HCT116 (cell line): ENCODE results near the gene FRMD8.

Source experiments
- CEBPB ChIP-seq: IDR thresholded peaks from 2 replicates; pipeline ENCODE4 v1.6.1; 2012; ENCODE audit warnings: low read depth
- EZH2 ChIP-seq: fragments of 200-600 bp; sonication (generic); IDR thresholded peaks from 2 replicates; pipeline ENCODE4 v1.6.1; 2017; ENCODE audit warnings: antibody characterized with exemption, mixed run types
- EZH2phosphoT487 ChIP-seq: fragments of 200-600 bp; IDR thresholded peaks from 2 replicates; pipeline ENCODE4 v1.6.1; 2018; ENCODE audit warnings: antibody characterized with exemption, borderline replicate concordance
- POLR2A ChIP-seq: IDR thresholded peaks from 2 replicates; pipeline ENCODE4 v1.7.0; 2011; ENCODE audit warnings: borderline replicate concordance; ENCODE audit not compliant: insufficient read depth, insufficient read length; ENCODE audit errors: extremely low read depth
- POLR2AphosphoS5 ChIP-seq: IDR thresholded peaks from 2 replicates; pipeline ENCODE4 v1.6.1; 2011; ENCODE audit warnings: mild to moderate bottlenecking, low read depth, low read length, moderate library complexity
- RAD21 ChIP-seq: IDR thresholded peaks from 2 replicates; pipeline ENCODE4 v1.6.1; 2012; ENCODE audit warnings: low read depth, mild to moderate bottlenecking
- SIN3A ChIP-seq: IDR thresholded peaks from 2 replicates; pipeline ENCODE4 v1.6.1; 2012; ENCODE audit warnings: low read depth
- ZNF274 ChIP-seq: fragments of 200-500 bp; sonication (Bioruptor generic); IDR thresholded peaks from 2 replicates; pipeline ENCODE4 v1.6.1; 2014; ENCODE audit warnings: mild to moderate bottlenecking, low read depth, low read length, inconsistent platforms
- TF ChIP-seq, protein P1 (sequence below): IDR thresholded peaks from 2 replicates; pipeline ENCODE4 v1.6.1; 2012; ENCODE audit warnings: low read depth
- TF ChIP-seq, protein P2 (sequence below), 3 experiments: fragments of 200-600 bp in 1 of 3; sonication (generic) in 1 of 3; IDR thresholded peaks in 2 of 3; conservative IDR thresholded peaks in 1 of 3; 2 replicates each; pipeline ENCODE4 v1.5.1; 2012 to 2017; ENCODE audit warnings: low read depth in 2 of 3, low read length in 2 of 3, antibody characterized with exemption in 1 of 3, borderline replicate concordance in 1 of 3, control low read depth in 1 of 3, mild to moderate bottlenecking in 1 of 3, mixed read lengths in 1 of 3, mixed run types in 1 of 3, moderate library complexity in 1 of 3; ENCODE audit not compliant: insufficient read depth in 1 of 3
- TF ChIP-seq, protein P3 (sequence below): IDR thresholded peaks from 2 replicates; pipeline ENCODE4 v1.6.1; 2011; ENCODE audit warnings: mild to moderate bottlenecking, low read length, moderate library complexity; ENCODE audit not compliant: insufficient replicate concordance; ENCODE audit errors: extremely low read depth

DNA sequence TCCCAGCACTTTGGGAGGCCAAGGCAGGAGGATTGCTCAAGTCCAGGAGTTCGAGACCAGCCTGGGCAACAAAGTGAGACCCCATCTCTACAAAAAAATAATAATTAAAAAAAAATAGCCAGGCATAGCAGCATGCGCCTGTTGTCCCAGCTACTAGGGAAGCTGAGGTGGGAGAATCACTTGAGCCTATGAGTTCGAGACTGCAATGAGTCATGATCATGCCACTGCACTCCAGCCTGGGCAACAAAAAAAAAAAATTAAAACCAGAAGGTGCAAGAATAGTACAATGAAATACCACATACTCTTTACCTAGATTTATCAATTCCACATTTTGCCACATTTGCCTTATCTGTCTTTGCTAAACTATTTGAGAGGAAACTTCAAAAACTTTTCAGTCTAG, 44.6 kb upstream of the FRMD8 start:
- TF ChIP-seq, protein P1, sequence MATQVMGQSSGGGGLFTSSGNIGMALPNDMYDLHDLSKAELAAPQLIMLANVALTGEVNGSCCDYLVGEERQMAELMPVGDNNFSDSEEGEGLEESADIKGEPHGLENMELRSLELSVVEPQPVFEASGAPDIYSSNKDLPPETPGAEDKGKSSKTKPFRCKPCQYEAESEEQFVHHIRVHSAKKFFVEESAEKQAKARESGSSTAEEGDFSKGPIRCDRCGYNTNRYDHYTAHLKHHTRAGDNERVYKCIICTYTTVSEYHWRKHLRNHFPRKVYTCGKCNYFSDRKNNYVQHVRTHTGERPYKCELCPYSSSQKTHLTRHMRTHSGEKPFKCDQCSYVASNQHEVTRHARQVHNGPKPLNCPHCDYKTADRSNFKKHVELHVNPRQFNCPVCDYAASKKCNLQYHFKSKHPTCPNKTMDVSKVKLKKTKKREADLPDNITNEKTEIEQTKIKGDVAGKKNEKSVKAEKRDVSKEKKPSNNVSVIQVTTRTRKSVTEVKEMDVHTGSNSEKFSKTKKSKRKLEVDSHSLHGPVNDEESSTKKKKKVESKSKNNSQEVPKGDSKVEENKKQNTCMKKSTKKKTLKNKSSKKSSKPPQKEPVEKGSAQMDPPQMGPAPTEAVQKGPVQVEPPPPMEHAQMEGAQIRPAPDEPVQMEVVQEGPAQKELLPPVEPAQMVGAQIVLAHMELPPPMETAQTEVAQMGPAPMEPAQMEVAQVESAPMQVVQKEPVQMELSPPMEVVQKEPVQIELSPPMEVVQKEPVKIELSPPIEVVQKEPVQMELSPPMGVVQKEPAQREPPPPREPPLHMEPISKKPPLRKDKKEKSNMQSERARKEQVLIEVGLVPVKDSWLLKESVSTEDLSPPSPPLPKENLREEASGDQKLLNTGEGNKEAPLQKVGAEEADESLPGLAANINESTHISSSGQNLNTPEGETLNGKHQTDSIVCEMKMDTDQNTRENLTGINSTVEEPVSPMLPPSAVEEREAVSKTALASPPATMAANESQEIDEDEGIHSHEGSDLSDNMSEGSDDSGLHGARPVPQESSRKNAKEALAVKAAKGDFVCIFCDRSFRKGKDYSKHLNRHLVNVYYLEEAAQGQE = no peak
- TF ChIP-seq, protein P2, sequence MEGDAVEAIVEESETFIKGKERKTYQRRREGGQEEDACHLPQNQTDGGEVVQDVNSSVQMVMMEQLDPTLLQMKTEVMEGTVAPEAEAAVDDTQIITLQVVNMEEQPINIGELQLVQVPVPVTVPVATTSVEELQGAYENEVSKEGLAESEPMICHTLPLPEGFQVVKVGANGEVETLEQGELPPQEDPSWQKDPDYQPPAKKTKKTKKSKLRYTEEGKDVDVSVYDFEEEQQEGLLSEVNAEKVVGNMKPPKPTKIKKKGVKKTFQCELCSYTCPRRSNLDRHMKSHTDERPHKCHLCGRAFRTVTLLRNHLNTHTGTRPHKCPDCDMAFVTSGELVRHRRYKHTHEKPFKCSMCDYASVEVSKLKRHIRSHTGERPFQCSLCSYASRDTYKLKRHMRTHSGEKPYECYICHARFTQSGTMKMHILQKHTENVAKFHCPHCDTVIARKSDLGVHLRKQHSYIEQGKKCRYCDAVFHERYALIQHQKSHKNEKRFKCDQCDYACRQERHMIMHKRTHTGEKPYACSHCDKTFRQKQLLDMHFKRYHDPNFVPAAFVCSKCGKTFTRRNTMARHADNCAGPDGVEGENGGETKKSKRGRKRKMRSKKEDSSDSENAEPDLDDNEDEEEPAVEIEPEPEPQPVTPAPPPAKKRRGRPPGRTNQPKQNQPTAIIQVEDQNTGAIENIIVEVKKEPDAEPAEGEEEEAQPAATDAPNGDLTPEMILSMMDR (IDR thresholded peaks at IDR 0.05 in 2 of 3, conservative IDR thresholded peaks at IDR 0.05 in 1 of 3; ENCODE audit: borderline replicate concordance in 1 of 3, insufficient read depth in 1 of 3, low read depth in 2 of 3, low read length in 2 of 3) = no peak
- TF ChIP-seq ZNF274 (no peak), RAD21 (no peak), SIN3A (no peak), POLR2A (no peak), EZH2 (no peak), EZH2phosphoT487 (no peak), CEBPB (no peak), POLR2AphosphoS5 (no peak)
- TF ChIP-seq, protein P3, sequence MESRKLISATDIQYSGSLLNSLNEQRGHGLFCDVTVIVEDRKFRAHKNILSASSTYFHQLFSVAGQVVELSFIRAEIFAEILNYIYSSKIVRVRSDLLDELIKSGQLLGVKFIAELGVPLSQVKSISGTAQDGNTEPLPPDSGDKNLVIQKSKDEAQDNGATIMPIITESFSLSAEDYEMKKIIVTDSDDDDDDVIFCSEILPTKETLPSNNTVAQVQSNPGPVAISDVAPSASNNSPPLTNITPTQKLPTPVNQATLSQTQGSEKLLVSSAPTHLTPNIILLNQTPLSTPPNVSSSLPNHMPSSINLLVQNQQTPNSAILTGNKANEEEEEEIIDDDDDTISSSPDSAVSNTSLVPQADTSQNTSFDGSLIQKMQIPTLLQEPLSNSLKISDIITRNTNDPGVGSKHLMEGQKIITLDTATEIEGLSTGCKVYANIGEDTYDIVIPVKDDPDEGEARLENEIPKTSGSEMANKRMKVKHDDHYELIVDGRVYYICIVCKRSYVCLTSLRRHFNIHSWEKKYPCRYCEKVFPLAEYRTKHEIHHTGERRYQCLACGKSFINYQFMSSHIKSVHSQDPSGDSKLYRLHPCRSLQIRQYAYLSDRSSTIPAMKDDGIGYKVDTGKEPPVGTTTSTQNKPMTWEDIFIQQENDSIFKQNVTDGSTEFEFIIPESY = no peak
